Smooth muscle cell (in vitro differentiated cells): ENCODE data around the gene TXNRD2. TPM values are rescaled to one million over a fixed set of nuclear protein-coding genes. Genes with fewer than 3 reads are reported as not detected.

ENCODE experiments used
- DNase-seq: peaks from one replicate; lab custom pipeline; 2025; ENCODE audit not compliant: unreplicated experiment; lab: John Stamatoyannopoulos, UW
- H2AFZ ChIP-seq: fragments of 200-600 bp; sonication (generic); 2 replicates; pipeline ENCODE4 v1.6.0; 2016; ENCODE audit warnings: antibody characterized with exemption, low read depth, mild to moderate bottlenecking
- H3F3A ChIP-seq: fragments of 200-600 bp; sonication (generic); 2 replicates; pipeline ENCODE4 v1.6.0; 2017; ENCODE audit warnings: antibody characterized with exemption, low read depth
- H3K27ac ChIP-seq: fragments of 200-600 bp; sonication (generic); 2 replicates; pipeline ENCODE4 v1.5.1; 2016; ENCODE audit warnings: low read depth, mild to moderate bottlenecking
- H3K27me3 ChIP-seq: fragments of 200-600 bp; sonication (generic); 2 replicates; pipeline ENCODE4 v1.6.1; 2016; ENCODE audit warnings: low read depth, mild to moderate bottlenecking
- H3K36me3 ChIP-seq: fragments of 200-600 bp; sonication (generic); 2 replicates; pipeline ENCODE4 v1.5.1; 2016; ENCODE audit warnings: low read depth
- H3K4me1 ChIP-seq: fragments of 200-600 bp; sonication (generic); 2 replicates; pipeline ENCODE4 v1.5.1; 2016; ENCODE audit warnings: low read depth
- H3K4me2 ChIP-seq: fragments of 200-600 bp; sonication (generic); 2 replicates; pipeline ENCODE4 v1.6.0; 2016; ENCODE audit warnings: mild to moderate bottlenecking
- H3K4me3 ChIP-seq: fragments of 200-600 bp; sonication (generic); 2 replicates; pipeline ENCODE4 v1.5.1; 2016; ENCODE audit warnings: mild to moderate bottlenecking
- H3K79me2 ChIP-seq: fragments of 200-600 bp; sonication (generic); 2 replicates; pipeline ENCODE4 v1.6.0; 2016; ENCODE audit warnings: low read depth, mild to moderate bottlenecking
- H3K9ac ChIP-seq: fragments of 200-600 bp; sonication (generic); 2 replicates; pipeline ENCODE4 v1.6.0; 2016; ENCODE audit warnings: low read depth
- H3K9me3 ChIP-seq: fragments of 200-600 bp; sonication (generic); replicated peaks from 2 replicates; pipeline ENCODE4 v1.5.1; 2016; ENCODE audit warnings: low read depth
- H4K20me1 ChIP-seq: fragments of 200-600 bp; sonication (generic); 2 replicates; pipeline ENCODE4 v1.6.0; 2016; ENCODE audit warnings: low read depth
- CTCF ChIP-seq: fragments of 200-600 bp; sonication (generic); IDR thresholded peaks from 2 replicates; pipeline ENCODE4 v1.5.1; 2017; ENCODE audit warnings: borderline replicate concordance, mild to moderate bottlenecking, antibody characterized with exemption; ENCODE audit not compliant: insufficient read depth, poor library complexity, severe bottlenecking
- WGBS: methylation state at CpG from one replicate; pipeline ENCODE4 v1.1.7; 2016; ENCODE audit warnings: low lambda C conversion rate; 5-methylcytosine and 5-hydroxymethylcytosine counted together
- polyA plus RNA-seq: library from polyadenylated mRNA; unstranded; fragments of >200 nt; fragmentation: Nextera tagmentation; extraction: Ambion mirVana; gene quantifications from 2 replicates; pipeline ENCODE4 v1.2.1, GENCODE V29; 2016
- total RNA-seq: library from RNA; depleted of rRNA; stranded (reverse); fragments of >200 nt; gene quantifications from 2 replicates; pipeline ENCODE4 v1.2.3, GENCODE V29; 2014

The TXNRD2 gene
- total and polyA plus RNA-seq, 2 experiments from 2014 or later, result 3.2 TPM; not detected in 1

- H3K4me2 ChIP-seq, result no peak overlapping the region
- H3F3A ChIP-seq, result no peaks in the 10 kb centered on the region
- H3K9ac ChIP-seq, result no peak overlapping the region
- H3K27me3 ChIP-seq, result no peaks in the 10 kb centered on the region
- no peak overlapping the region for H3K27ac ChIP-seq
- TF ChIP-seq CTCF, result no peak
- no peaks in the 10 kb centered on the region for H3K36me3 ChIP-seq
- no peaks in the 10 kb centered on the region for H3K79me2 ChIP-seq
- no peak for DNase-seq
- WGBS, result 94% methylated on average over 36 of the region's 50 CpGs
- no peak overlapping the region for H2AFZ ChIP-seq
- H4K20me1 ChIP-seq, result no peaks in the 10 kb centered on the region
- no peak overlapping the region for H3K4me3 ChIP-seq
- H3K4me1 ChIP-seq, result peaks cover 6% of the 10 kb centered on the region
- H3K9me3 ChIP-seq, result no peaks in the 10 kb centered on the region
These were observed 31.3 kb upstream of the TXNRD2 start for GRCh38 chr22:19972652-19973550.

- Histone ChIP-seq H3K4me1 (peaks cover 6% of the 10 kb centered on the region), H3K36me3 (no peaks in the 10 kb centered on the region), H3K9ac (no peak overlapping the region), H3K9me3 (no peaks in the 10 kb centered on the region), H3K79me2 (no peaks in the 10 kb centered on the region), H3K4me3 (no peak overlapping the region), H2AFZ (no peak overlapping the region), H3F3A (no peaks in the 10 kb centered on the region), H4K20me1 (no peaks in the 10 kb centered on the region), H3K4me2 (no peak overlapping the region), H3K27me3 (no peaks in the 10 kb centered on the region), H3K27ac (no peak overlapping the region)
- TF ChIP-seq CTCF, result no peak
- DNase-seq, result no peak
- WGBS, result 98% methylated on average over 9 of the region's 9 CpGs
These were observed 30.6 kb upstream of the TXNRD2 start for GRCh38 chr22:19972251-19972650.

GRCh38 chr22:19971276-19972124 is 29.9 kb upstream of the TXNRD2 start:
- no peak overlapping the region for H3K9ac ChIP-seq
- no peaks in the 10 kb centered on the region for H3F3A ChIP-seq
- H2AFZ ChIP-seq, result no peak overlapping the region
- no peaks in the 10 kb centered on the region for H4K20me1 ChIP-seq
- 94% methylated on average over 27 of the region's 28 CpGs for WGBS
- no peaks in the 10 kb centered on the region for H3K9me3 ChIP-seq
- no peaks in the 10 kb centered on the region for H3K36me3 ChIP-seq
- no peak overlapping the region for H3K4me3 ChIP-seq
- peaks cover 6% of the 10 kb centered on the region for H3K4me1 ChIP-seq
- no peak overlapping the region for H3K4me2 ChIP-seq
- no peaks in the 10 kb centered on the region for H3K27me3 ChIP-seq
- no peaks in the 10 kb centered on the region for H3K79me2 ChIP-seq
- TF ChIP-seq CTCF, result no peak
- no peak for DNase-seq
- no peak overlapping the region for H3K27ac ChIP-seq
